SK-MEL-5 (cell line): ENCODE results near the gene OR5AC2. TPM values are rescaled to one million over a fixed set of nuclear protein-coding genes. Genes with fewer than 3 reads are reported as not detected.
A peak's percentile ranks its signal among the peaks of the same experiment; 100 is the strongest.

ENCODE experiments used
- DNase-seq: peaks from one replicate; pipeline ENCODE4 v3.0.0-alpha.2; 2016; ENCODE audit warnings: low read depth, low spot score
- in situ Hi-C: cut with HindIII; loops from 2 replicates; pipeline ENCODE4 v1.10.0; 2016; ENCODE audit warnings: low sequenced_read_pairs, high pct_unique_total_duplicates, low pct_unique_long_range_greater_than_20kb
- total RNA-seq: library from RNA; depleted of rRNA; stranded (reverse); fragments of >200 nt; shearing (Covaris generic); gene quantifications from 2 replicates; pipeline ENCODE4 v1.2.3, GENCODE V29; 2014; rRNA removed

OR5AC2 gene
- total RNA-seq, 1 experiment from 2014 or later: not detected

DNA sequence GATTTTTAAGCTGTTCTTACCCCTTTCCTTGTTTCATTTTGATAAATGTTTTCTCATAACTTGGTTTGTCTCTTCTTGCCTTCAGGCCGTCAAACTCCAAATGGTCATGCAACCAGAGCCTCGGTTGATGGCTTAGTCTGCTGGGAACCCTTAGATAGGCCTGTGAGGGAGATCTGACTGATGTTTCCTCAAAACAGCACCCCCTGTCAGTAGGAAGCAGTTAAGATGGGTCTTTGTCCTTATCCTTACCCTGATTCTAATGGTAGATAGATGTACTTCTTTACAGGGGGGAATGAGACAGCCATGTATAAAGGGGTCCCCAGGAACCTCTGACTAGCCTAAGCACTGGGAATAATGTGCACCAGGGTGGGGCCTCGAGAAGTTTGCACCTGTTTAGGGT lies 27.3 kb downstream of the OR5AC2 start:
- DNase-seq: peak; percentile 25
- in situ Hi-C loops: no loop called here

DNA sequence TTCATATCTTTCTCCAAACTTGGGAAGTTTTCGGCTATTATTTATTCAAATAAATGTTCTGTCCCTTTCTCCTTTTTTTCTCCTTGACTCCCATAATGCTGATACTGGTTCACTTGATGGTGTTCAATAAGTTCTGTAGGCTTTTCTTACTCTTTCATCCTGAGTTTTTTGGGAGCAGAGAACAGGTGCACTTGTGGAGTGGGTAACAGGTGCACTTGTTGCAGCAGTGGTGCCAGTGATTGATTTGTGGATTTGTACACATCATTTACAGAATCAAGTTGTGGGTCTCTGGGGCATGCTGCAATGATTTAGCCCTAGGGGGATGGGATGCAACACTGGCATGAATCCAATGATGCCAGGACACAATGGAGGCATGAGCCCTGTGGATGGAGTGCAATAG lies 28.7 kb downstream of the OR5AC2 start:
- in situ Hi-C loops: no loop called here
- no peak for DNase-seq

- in situ Hi-C loops: no loop called here
- no peak for DNase-seq
These were observed 43.4 kb downstream of the OR5AC2 start, which contains the start of gene OR5H1 for GRCh38 chr3:98130421-98130820. Gene OR5H1 (plus strand): TSS chr3:98130721. CDS start chr3:98132698, 1,977 bp downstream.

DNA sequence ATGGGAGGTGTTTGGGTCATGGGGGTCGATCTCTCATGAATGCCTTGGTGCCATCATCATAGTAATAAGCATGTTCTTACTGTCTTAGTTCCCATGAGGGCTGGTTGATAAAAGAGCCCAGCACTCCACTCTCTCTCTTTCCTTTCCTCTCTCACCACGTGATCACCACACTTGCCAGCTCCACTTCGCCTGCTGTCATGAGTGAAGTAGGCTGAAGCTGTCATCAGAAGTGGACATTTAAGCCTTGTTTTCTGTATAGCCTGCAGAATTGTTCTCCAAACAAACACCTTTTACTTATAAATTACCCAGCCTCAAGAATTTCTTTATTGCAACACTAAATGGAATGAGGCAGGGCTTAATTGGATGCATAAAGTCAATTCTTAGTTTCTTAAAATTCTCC lies 49.7 kb downstream of the OR5AC2 start:
- in situ Hi-C loops: no loop called here
- DNase-seq: no peak

Other genes starting within 250 kb of the OR5AC2 start
- gene RIOX2, start 114.7 kb upstream of the OR5AC2 start, total RNA-seq: 45.9 and 47.8 TPM in 2 replicates
- not detected in 2 replicates for gene GABRR3, start 51.9 kb upstream of the OR5AC2 start, total RNA-seq
- gene OR5H1, start 43.5 kb downstream of the OR5AC2 start, total RNA-seq: not detected in 2 replicates
- gene OR5H14, start 60.3 kb downstream of the OR5AC2 start, total RNA-seq: not detected in 2 replicates
- gene OR5H15, start 79.5 kb downstream of the OR5AC2 start, total RNA-seq: not detected in 2 replicates
- gene OR5H6, start 177.1 kb downstream of the OR5AC2 start, total RNA-seq: not detected in 2 replicates
- gene OR5H2, start 195.3 kb downstream of the OR5AC2 start, total RNA-seq: not detected in 2 replicates